ENCODE measurements around the gene INPP5D. TPM values are rescaled to one million over a fixed set of nuclear protein-coding genes. Genes with fewer than 3 reads are reported as not detected.

Gene INPP5D
- polyA plus RNA-seq, 1 of the 3 experiments (the other 2 are of a cell fraction), result 1.3 TPM

GRCh38 chr2:233201258-233202013 is 141.3 kb downstream of the INPP5D start:
- Histone ChIP-seq H3K9ac (no peak overlapping the region), H3K27ac (ENCODE audit: low read depth in 2 of 2, low read length in 1 of 2) (no peak overlapping the region), H3K4me3 (ENCODE audit: low read depth in 2 of 2, low read length in 1 of 2) (no peak overlapping the region), H3K36me3 (replicated peaks in 1 of 2; ENCODE audit: control insufficient read depth in 1 of 2, insufficient read depth in 2 of 2, low read length in 1 of 2) (no peaks in the 10 kb centered on the region), H3K27me3 (ENCODE audit: insufficient read depth) (no peaks in the 10 kb centered on the region; the same call in 1 of the 2 replicates), H3F3A (replicated peaks; ENCODE audit: insufficient read depth) (no peaks in the 10 kb centered on the region), H3K9me3 (no peaks in the 10 kb centered on the region), H2AFZ (ENCODE audit: low read depth) (no peak overlapping the region), H3K79me2 (ENCODE audit: insufficient read depth) (no peaks in the 10 kb centered on the region), H3K4me2 (no peak overlapping the region), H3K4me1 (ENCODE audit: control insufficient read depth in 1 of 2, insufficient read depth in 2 of 2, low read depth in 1 of 2, low read length in 1 of 2) (no peaks in the 10 kb centered on the region), H3K9me2 (no peaks in the 10 kb centered on the region), H4K20me1 (ENCODE audit: insufficient read depth) (no peaks in the 10 kb centered on the region)
- no peak for DNase-seq
- ChIA-PET POLR2A (no interaction called here), CTCF (no interaction called here)
- 60% methylated on average over 9 of the region's 15 CpGs for WGBS (ENCODE audit: low lambda C conversion rate)
- TF ChIP-seq EZH2phosphoT487 (IDR thresholded peaks at IDR 0.05; ENCODE audit: borderline replicate concordance, low read depth) (no peak), MXI1 (IDR thresholded peaks at IDR 0.05; ENCODE audit: low read depth, low read length) (no peak), USF1 (IDR thresholded peaks at IDR 0.05; ENCODE audit: borderline replicate concordance, low read depth) (no peak), SMC3 (IDR thresholded peaks at IDR 0.05; ENCODE audit: low read depth, low read length) (no peak), YY1 (IDR thresholded peaks at IDR 0.05; ENCODE audit: low read depth) (no peak), REST (IDR thresholded peaks at IDR 0.05; ENCODE audit: low read depth, low read length) (no peak), POLR2AphosphoS5 (IDR thresholded peaks at IDR 0.05; ENCODE audit: low read depth, low read length) (no peak)
- TF ChIP-seq, protein P1, sequence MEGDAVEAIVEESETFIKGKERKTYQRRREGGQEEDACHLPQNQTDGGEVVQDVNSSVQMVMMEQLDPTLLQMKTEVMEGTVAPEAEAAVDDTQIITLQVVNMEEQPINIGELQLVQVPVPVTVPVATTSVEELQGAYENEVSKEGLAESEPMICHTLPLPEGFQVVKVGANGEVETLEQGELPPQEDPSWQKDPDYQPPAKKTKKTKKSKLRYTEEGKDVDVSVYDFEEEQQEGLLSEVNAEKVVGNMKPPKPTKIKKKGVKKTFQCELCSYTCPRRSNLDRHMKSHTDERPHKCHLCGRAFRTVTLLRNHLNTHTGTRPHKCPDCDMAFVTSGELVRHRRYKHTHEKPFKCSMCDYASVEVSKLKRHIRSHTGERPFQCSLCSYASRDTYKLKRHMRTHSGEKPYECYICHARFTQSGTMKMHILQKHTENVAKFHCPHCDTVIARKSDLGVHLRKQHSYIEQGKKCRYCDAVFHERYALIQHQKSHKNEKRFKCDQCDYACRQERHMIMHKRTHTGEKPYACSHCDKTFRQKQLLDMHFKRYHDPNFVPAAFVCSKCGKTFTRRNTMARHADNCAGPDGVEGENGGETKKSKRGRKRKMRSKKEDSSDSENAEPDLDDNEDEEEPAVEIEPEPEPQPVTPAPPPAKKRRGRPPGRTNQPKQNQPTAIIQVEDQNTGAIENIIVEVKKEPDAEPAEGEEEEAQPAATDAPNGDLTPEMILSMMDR (IDR thresholded peaks at IDR 0.05), result no peak

GRCh38 chr2:233202531-233202944 is 142.4 kb downstream of the INPP5D start:
- H2AFZ ChIP-seq (ENCODE audit: low read depth), result no peak overlapping the region
- no peak overlapping the region for H3K9ac ChIP-seq
- H3K27ac ChIP-seq (ENCODE audit: low read depth in 2 of 2, low read length in 1 of 2), result no peak overlapping the region
- H3K9me2 ChIP-seq, result no peaks in the 10 kb centered on the region
- H4K20me1 ChIP-seq (ENCODE audit: insufficient read depth), result no peaks in the 10 kb centered on the region
- H3F3A ChIP-seq (replicated peaks; ENCODE audit: insufficient read depth), result no peaks in the 10 kb centered on the region
- no peaks in the 10 kb centered on the region for H3K36me3 ChIP-seq (replicated peaks in 1 of 2; ENCODE audit: control insufficient read depth in 1 of 2, insufficient read depth in 2 of 2, low read length in 1 of 2)
- WGBS (ENCODE audit: low lambda C conversion rate), result 64% methylated on average over 3 of the region's 5 CpGs
- POLR2A ChIA-PET, result no interaction called here
- CTCF ChIA-PET, result no interaction called here
- DNase-seq, result no peak
- H3K9me3 ChIP-seq, result no peaks in the 10 kb centered on the region
- H3K4me2 ChIP-seq, result no peak overlapping the region
- H3K79me2 ChIP-seq (ENCODE audit: insufficient read depth), result no peaks in the 10 kb centered on the region
- H3K27me3 ChIP-seq (ENCODE audit: insufficient read depth), result no peaks in the 10 kb centered on the region; the same call in 1 of the 2 replicates
- no peak overlapping the region for H3K4me3 ChIP-seq (ENCODE audit: low read depth in 2 of 2, low read length in 1 of 2)
- H3K4me1 ChIP-seq (ENCODE audit: control insufficient read depth in 1 of 2, insufficient read depth in 2 of 2, low read depth in 1 of 2, low read length in 1 of 2), result no peaks in the 10 kb centered on the region
- no peak for TF ChIP-seq FOSL2 (IDR thresholded peaks at IDR 0.05; ENCODE audit: borderline replicate concordance, low read depth)
- TF ChIP-seq, protein P2, sequence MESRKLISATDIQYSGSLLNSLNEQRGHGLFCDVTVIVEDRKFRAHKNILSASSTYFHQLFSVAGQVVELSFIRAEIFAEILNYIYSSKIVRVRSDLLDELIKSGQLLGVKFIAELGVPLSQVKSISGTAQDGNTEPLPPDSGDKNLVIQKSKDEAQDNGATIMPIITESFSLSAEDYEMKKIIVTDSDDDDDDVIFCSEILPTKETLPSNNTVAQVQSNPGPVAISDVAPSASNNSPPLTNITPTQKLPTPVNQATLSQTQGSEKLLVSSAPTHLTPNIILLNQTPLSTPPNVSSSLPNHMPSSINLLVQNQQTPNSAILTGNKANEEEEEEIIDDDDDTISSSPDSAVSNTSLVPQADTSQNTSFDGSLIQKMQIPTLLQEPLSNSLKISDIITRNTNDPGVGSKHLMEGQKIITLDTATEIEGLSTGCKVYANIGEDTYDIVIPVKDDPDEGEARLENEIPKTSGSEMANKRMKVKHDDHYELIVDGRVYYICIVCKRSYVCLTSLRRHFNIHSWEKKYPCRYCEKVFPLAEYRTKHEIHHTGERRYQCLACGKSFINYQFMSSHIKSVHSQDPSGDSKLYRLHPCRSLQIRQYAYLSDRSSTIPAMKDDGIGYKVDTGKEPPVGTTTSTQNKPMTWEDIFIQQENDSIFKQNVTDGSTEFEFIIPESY (IDR thresholded peaks at IDR 0.05; ENCODE audit: borderline replicate concordance, low read depth), result no peak
- TF ChIP-seq, protein P3, sequence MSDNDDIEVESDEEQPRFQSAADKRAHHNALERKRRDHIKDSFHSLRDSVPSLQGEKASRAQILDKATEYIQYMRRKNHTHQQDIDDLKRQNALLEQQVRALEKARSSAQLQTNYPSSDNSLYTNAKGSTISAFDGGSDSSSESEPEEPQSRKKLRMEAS (IDR thresholded peaks at IDR 0.05; ENCODE audit: low read depth), result no peak
- no peak for TF ChIP-seq USF2 (IDR thresholded peaks at IDR 0.05; ENCODE audit: borderline replicate concordance, low read depth, low read length)
- no peak for TF ChIP-seq RFX5 (IDR thresholded peaks at IDR 0.05; ENCODE audit: low read length)
- no peak for TF ChIP-seq RXRA (IDR thresholded peaks at IDR 0.05; ENCODE audit: borderline replicate concordance, low read depth)
- TF ChIP-seq NRF1 (IDR thresholded peaks at IDR 0.05; ENCODE audit: low read depth, low read length), result no peak
- no peak for TF ChIP-seq MXI1 (IDR thresholded peaks at IDR 0.05; ENCODE audit: low read depth, low read length)
- no peak for TF ChIP-seq USF1 (IDR thresholded peaks at IDR 0.05; ENCODE audit: borderline replicate concordance, low read depth)
